HEK293 (cell line): ENCODE results near the gene RABL3.

Source experiments
- CTCF ChIA-PET: fragments of 350-600 bp; formaldehyde crosslinking; extraction: SDS; loops from one replicate; lab custom pipeline; 2021; ENCODE audit warnings: antibody characterized with exemption; lab: Yijun Ruan, JAX
- POLR2A ChIA-PET: fragments of 300-600 bp; formaldehyde crosslinking; extraction: SDS; loops from one replicate; lab custom pipeline; 2020; ENCODE audit warnings: antibody characterized with exemption, inconsistent platforms; lab: Yijun Ruan, JAX
- H3K27ac ChIP-seq: fragments of 200-500 bp; sonication (Bioruptor generic); 2 replicates; pipeline ENCODE4 v1.5.1; 2014; ENCODE audit warnings: low read depth, low read length, control low read depth, inconsistent platforms; ENCODE audit errors: extremely low read depth
- H3K36me3 ChIP-seq, 2 experiments: fragments of 200-500 bp in 1 of 2; sonication (Bioruptor generic) in 1 of 2; 1 replicate in 1 of 2; 2 replicates in 1 of 2; pipeline ENCODE4 v1.5.1; 2014 to 2017; ENCODE audit warnings: inconsistent platforms in 2 of 2, low read length in 2 of 2; ENCODE audit not compliant: control insufficient read depth in 2 of 2, insufficient read depth in 1 of 2
- H3K4me1 ChIP-seq: fragments of 200-500 bp; sonication (Bioruptor generic); 2 replicates; pipeline ENCODE4 v1.5.1; 2014; ENCODE audit warnings: mild to moderate bottlenecking, low read length, inconsistent platforms; ENCODE audit not compliant: control insufficient read depth, insufficient read depth
- H3K4me3 ChIP-seq: 2 replicates; pipeline ENCODE4 v1.5.1; 2011; ENCODE audit warnings: low read depth, mild to moderate bottlenecking, control low read depth, low read length, moderate library complexity
- H3K9me3 ChIP-seq: fragments of 200-500 bp; sonication (Bioruptor generic); 2 replicates; pipeline ENCODE4 v1.5.1; 2014; ENCODE audit warnings: low read depth, low read length, inconsistent platforms; ENCODE audit not compliant: control insufficient read depth, insufficient read depth
- OVOL3 ChIP-seq: fragments of 450-650 bp; formaldehyde crosslinking; IDR thresholded peaks from 2 replicates; pipeline ENCODE4 v1.5.1; 2016; ENCODE audit warnings: missing biosample characterization, missing genetic modification characterization
- PRDM1 ChIP-seq: fragments of 450-650 bp; formaldehyde crosslinking; IDR thresholded peaks from 2 replicates; pipeline ENCODE4; 2016; ENCODE audit warnings: missing biosample characterization, missing genetic modification characterization
- YY1 ChIP-seq: fragments of 450-650 bp; formaldehyde crosslinking; IDR thresholded peaks from 2 replicates; pipeline ENCODE4 v1.5.1; 2018; ENCODE audit warnings: missing biosample characterization, missing genetic modification characterization
- YY2 ChIP-seq: fragments of 450-650 bp; formaldehyde crosslinking; IDR thresholded peaks from 2 replicates; pipeline ENCODE4 v1.5.1; 2016; ENCODE audit warnings: missing biosample characterization, missing genetic modification characterization
- ZBTB20 ChIP-seq: fragments of 450-650 bp; formaldehyde crosslinking; IDR thresholded peaks from 2 replicates; pipeline ENCODE4 v1.5.1; 2016; ENCODE audit warnings: missing biosample characterization, missing genetic modification characterization
- ZNF121 ChIP-seq: fragments of 450-650 bp; formaldehyde crosslinking; IDR thresholded peaks from 2 replicates; pipeline ENCODE4 v1.5.1; 2016; ENCODE audit warnings: missing biosample characterization, missing genetic modification characterization
- ZNF239 ChIP-seq: fragments of 450-650 bp; formaldehyde crosslinking; IDR thresholded peaks from 2 replicates; pipeline ENCODE4 v1.5.1; 2016; ENCODE audit warnings: missing biosample characterization, missing genetic modification characterization
- ZNF266 ChIP-seq: fragments of 450-650 bp; formaldehyde crosslinking; IDR thresholded peaks from 2 replicates; pipeline ENCODE4 v1.5.1; 2016; ENCODE audit warnings: missing biosample characterization, missing genetic modification characterization, low read depth
- ZNF341 ChIP-seq: fragments of 450-650 bp; formaldehyde crosslinking; IDR thresholded peaks from 2 replicates; pipeline ENCODE4; 2016; ENCODE audit warnings: low read depth, missing biosample characterization, missing genetic modification characterization
- ZNF426 ChIP-seq: fragments of 450-650 bp; formaldehyde crosslinking; IDR thresholded peaks from 2 replicates; pipeline ENCODE4 v1.5.1; 2017; ENCODE audit warnings: missing biosample characterization, missing genetic modification characterization, mild to moderate bottlenecking, inconsistent platforms, moderate library complexity
- ZNF558 ChIP-seq: fragments of 450-650 bp; formaldehyde crosslinking; IDR thresholded peaks from 2 replicates; pipeline ENCODE4 v1.5.1; 2016; ENCODE audit warnings: missing biosample characterization, missing genetic modification characterization
- ZNF585B ChIP-seq: fragments of 450-650 bp; formaldehyde crosslinking; IDR thresholded peaks from 2 replicates; pipeline ENCODE4 v1.5.1; 2016; ENCODE audit warnings: missing biosample characterization, missing genetic modification characterization
- ZNF654 ChIP-seq: fragments of 450-650 bp; formaldehyde crosslinking; IDR thresholded peaks from 2 replicates; pipeline ENCODE4 v1.5.1; 2016; ENCODE audit warnings: low read depth, missing biosample characterization, missing genetic modification characterization
- ZNF76 ChIP-seq: fragments of 450-650 bp; formaldehyde crosslinking; IDR thresholded peaks from 2 replicates; pipeline ENCODE4; 2016; ENCODE audit warnings: low read depth, missing biosample characterization, missing genetic modification characterization, borderline replicate concordance
- ZNF791 ChIP-seq: fragments of 450-650 bp; formaldehyde crosslinking; IDR thresholded peaks from 2 replicates; pipeline ENCODE4 v1.5.1; 2016; ENCODE audit warnings: missing biosample characterization, missing genetic modification characterization
- ZNF830 ChIP-seq: fragments of 450-650 bp; IDR thresholded peaks from 2 replicates; pipeline ENCODE4 v1.5.0; 2018; ENCODE audit warnings: missing biosample characterization, missing genetic modification characterization, low read depth, mild to moderate bottlenecking, moderate library complexity
- TF ChIP-seq, protein P1 (sequence below): fragments of 450-650 bp; formaldehyde crosslinking; IDR thresholded peaks from 2 replicates; pipeline ENCODE4 v1.5.1; 2016; ENCODE audit warnings: missing biosample characterization, missing genetic modification characterization
- TF ChIP-seq, protein P2 (sequence below): IDR thresholded peaks from 2 replicates; pipeline ENCODE4 v1.6.1; 2011; ENCODE audit warnings: mild to moderate bottlenecking, low read depth, low read length, borderline replicate concordance
- TF ChIP-seq, protein P3 (sequence below): fragments of 450-650 bp; formaldehyde crosslinking; IDR thresholded peaks from 2 replicates; pipeline ENCODE4; 2016; ENCODE audit warnings: missing biosample characterization, missing genetic modification characterization
- TF ChIP-seq, protein P4 (sequence below): fragments of 450-650 bp; IDR thresholded peaks from 2 replicates; pipeline ENCODE4 v1.5.1; 2018; ENCODE audit warnings: missing biosample characterization, mild to moderate bottlenecking, missing genetic modification characterization
- TF ChIP-seq, protein P5 (sequence below): fragments of 450-650 bp; formaldehyde crosslinking; IDR thresholded peaks from 2 replicates; pipeline ENCODE4 v1.5.1; 2016; ENCODE audit warnings: missing biosample characterization, missing genetic modification characterization, borderline replicate concordance

Gene RABL3

DNA sequence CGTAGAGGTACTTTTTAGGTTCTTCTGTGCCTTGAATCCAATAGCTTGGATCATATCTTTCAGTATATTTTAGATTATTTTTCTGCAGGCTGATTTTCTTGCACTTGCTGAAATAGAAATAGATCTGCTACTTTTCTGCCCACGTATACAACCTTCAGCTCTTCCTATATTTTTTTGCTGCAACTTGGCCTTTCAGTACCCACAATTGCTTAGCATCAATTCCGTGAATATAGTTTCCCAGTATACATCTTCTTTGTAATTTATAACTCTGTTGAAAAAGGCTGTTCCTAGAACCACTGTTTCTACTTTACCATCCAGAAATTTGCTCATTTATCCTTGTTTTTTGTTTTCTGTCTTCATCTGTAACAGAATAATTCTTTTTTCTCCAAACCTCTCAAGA is 36.5 kb upstream of the RABL3 start:
- Histone ChIP-seq H3K9me3 (no peaks in the 10 kb centered on the region), H3K27ac (no peak overlapping the region), H3K4me1 (no peaks in the 10 kb centered on the region), H3K4me3 (no peak overlapping the region), H3K36me3 (peaks cover 0 to 39% of the 10 kb centered on the region in 2 experiments; a peak in 1 of 3 replicates)
- POLR2A ChIA-PET: no interaction called here
- CTCF ChIA-PET: interaction anchor here (2.5 kb wide), 1 partner anchor 16 kb away, joined by 11 read pairs; no protein-coding TSS in a partner anchor
- TF ChIP-seq ZNF830 (tag by site-specific recombination) (no peak), OVOL3 (tag by site-specific recombination) (no peak), ZNF558 (tag by site-specific recombination) (no peak), ZBTB20 (no peak), YY1 (no peak), ZNF121 (tag by site-specific recombination) (no peak), ZNF426 (no peak)
- TF ChIP-seq, protein P1, sequence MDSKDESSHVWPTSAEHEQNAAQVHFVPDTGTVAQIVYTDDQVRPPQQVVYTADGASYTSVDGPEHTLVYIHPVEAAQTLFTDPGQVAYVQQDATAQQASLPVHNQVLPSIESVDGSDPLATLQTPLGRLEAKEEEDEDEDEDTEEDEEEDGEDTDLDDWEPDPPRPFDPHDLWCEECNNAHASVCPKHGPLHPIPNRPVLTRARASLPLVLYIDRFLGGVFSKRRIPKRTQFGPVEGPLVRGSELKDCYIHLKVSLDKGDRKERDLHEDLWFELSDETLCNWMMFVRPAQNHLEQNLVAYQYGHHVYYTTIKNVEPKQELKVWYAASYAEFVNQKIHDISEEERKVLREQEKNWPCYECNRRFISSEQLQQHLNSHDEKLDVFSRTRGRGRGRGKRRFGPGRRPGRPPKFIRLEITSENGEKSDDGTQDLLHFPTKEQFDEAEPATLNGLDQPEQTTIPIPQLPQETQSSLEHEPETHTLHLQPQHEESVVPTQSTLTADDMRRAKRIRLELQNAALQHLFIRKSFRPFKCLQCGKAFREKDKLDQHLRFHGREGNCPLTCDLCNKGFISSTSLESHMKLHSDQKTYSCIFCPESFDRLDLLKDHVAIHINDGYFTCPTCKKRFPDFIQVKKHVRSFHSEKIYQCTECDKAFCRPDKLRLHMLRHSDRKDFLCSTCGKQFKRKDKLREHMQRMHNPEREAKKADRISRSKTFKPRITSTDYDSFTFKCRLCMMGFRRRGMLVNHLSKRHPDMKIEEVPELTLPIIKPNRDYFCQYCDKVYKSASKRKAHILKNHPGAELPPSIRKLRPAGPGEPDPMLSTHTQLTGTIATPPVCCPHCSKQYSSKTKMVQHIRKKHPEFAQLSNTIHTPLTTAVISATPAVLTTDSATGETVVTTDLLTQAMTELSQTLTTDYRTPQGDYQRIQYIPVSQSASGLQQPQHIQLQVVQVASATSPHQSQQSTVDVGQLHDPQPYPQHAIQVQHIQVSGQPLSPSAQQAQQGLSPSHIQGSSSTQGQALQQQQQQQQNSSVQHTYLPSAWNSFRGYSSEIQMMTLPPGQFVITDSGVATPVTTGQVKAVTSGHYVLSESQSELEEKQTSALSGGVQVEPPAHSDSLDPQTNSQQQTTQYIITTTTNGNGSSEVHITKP (tag by site-specific recombination): no peak
- TF ChIP-seq, protein P2, sequence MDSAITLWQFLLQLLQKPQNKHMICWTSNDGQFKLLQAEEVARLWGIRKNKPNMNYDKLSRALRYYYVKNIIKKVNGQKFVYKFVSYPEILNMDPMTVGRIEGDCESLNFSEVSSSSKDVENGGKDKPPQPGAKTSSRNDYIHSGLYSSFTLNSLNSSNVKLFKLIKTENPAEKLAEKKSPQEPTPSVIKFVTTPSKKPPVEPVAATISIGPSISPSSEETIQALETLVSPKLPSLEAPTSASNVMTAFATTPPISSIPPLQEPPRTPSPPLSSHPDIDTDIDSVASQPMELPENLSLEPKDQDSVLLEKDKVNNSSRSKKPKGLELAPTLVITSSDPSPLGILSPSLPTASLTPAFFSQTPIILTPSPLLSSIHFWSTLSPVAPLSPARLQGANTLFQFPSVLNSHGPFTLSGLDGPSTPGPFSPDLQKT: no peak
- TF ChIP-seq, all 188 proteins: peak for 0

DNA sequence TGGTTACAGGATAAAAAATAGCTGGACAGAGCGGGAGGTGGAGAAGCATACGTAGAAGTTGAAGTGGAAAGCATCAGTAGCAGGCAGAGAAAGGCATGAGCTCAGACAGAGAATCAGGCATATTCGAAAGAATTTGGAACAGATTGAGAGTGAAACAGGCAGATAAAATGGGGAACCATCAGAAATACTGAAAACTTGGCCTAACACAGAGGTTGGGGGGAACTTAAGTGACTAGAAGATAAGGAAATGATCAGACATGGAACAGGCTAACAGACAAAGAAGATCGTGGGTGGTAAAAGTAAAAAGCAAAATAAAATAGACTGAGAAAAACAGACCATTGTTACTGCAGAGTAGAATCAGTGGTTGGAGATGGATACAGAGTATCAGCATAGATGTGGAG is 33.1 kb upstream of the RABL3 start:
- peaks cover 0 to 33% of the 10 kb centered on the region in 2 experiments; a peak in 1 of 3 replicates for H3K36me3 ChIP-seq
- ChIA-PET CTCF (interaction anchor here (1.3 kb wide), 1 partner anchor 19 kb away, joined by 4 read pairs; no protein-coding TSS in a partner anchor), POLR2A (no interaction called here)
- TF ChIP-seq, protein P3, sequence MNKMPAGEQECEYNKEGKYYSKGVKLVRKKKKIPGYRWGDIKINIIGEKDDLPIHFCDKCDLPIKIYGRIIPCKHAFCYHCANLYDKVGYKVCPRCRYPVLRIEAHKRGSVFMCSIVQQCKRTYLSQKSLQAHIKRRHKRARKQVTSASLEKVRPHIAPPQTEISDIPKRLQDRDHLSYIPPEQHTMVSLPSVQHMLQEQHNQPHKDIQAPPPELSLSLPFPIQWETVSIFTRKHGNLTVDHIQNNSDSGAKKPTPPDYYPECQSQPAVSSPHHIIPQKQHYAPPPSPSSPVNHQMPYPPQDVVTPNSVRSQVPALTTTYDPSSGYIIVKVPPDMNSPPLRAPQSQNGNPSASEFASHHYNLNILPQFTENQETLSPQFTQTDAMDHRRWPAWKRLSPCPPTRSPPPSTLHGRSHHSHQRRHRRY (tag by site-specific recombination): no peak
- TF ChIP-seq, protein P4, sequence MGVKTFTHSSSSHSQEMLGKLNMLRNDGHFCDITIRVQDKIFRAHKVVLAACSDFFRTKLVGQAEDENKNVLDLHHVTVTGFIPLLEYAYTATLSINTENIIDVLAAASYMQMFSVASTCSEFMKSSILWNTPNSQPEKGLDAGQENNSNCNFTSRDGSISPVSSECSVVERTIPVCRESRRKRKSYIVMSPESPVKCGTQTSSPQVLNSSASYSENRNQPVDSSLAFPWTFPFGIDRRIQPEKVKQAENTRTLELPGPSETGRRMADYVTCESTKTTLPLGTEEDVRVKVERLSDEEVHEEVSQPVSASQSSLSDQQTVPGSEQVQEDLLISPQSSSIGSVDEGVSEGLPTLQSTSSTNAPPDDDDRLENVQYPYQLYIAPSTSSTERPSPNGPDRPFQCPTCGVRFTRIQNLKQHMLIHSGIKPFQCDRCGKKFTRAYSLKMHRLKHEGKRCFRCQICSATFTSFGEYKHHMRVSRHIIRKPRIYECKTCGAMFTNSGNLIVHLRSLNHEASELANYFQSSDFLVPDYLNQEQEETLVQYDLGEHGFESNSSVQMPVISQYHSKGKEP (tag by site-specific recombination): no peak
- no peak for TF ChIP-seq ZNF654 (tag by site-specific recombination)
- no peak for TF ChIP-seq ZNF585B (tag by site-specific recombination)
- no peak for TF ChIP-seq ZNF266 (tag by site-specific recombination)
- no peak for TF ChIP-seq ZNF239 (tag by site-specific recombination)
- no peak for TF ChIP-seq ZNF341 (tag by site-specific recombination)
- TF ChIP-seq ZNF76 (tag by site-specific recombination): no peak
- TF ChIP-seq ZNF791: no peak
- no peak for TF ChIP-seq PRDM1 (tag by site-specific recombination)
- TF ChIP-seq, protein P5, sequence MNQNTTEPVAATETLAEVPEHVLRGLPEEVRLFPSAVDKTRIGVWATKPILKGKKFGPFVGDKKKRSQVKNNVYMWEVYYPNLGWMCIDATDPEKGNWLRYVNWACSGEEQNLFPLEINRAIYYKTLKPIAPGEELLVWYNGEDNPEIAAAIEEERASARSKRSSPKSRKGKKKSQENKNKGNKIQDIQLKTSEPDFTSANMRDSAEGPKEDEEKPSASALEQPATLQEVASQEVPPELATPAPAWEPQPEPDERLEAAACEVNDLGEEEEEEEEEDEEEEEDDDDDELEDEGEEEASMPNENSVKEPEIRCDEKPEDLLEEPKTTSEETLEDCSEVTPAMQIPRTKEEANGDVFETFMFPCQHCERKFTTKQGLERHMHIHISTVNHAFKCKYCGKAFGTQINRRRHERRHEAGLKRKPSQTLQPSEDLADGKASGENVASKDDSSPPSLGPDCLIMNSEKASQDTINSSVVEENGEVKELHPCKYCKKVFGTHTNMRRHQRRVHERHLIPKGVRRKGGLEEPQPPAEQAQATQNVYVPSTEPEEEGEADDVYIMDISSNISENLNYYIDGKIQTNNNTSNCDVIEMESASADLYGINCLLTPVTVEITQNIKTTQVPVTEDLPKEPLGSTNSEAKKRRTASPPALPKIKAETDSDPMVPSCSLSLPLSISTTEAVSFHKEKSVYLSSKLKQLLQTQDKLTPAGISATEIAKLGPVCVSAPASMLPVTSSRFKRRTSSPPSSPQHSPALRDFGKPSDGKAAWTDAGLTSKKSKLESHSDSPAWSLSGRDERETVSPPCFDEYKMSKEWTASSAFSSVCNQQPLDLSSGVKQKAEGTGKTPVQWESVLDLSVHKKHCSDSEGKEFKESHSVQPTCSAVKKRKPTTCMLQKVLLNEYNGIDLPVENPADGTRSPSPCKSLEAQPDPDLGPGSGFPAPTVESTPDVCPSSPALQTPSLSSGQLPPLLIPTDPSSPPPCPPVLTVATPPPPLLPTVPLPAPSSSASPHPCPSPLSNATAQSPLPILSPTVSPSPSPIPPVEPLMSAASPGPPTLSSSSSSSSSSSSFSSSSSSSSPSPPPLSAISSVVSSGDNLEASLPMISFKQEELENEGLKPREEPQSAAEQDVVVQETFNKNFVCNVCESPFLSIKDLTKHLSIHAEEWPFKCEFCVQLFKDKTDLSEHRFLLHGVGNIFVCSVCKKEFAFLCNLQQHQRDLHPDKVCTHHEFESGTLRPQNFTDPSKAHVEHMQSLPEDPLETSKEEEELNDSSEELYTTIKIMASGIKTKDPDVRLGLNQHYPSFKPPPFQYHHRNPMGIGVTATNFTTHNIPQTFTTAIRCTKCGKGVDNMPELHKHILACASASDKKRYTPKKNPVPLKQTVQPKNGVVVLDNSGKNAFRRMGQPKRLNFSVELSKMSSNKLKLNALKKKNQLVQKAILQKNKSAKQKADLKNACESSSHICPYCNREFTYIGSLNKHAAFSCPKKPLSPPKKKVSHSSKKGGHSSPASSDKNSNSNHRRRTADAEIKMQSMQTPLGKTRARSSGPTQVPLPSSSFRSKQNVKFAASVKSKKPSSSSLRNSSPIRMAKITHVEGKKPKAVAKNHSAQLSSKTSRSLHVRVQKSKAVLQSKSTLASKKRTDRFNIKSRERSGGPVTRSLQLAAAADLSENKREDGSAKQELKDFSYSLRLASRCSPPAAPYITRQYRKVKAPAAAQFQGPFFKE (tag by site-specific recombination): no peak
- no peak for TF ChIP-seq YY2

More for the DNA sequence above, 33.1 kb upstream of the RABL3 start:
- H3K4me3 ChIP-seq: no peak overlapping the region
- H3K27ac ChIP-seq: no peak overlapping the region
- no peaks in the 10 kb centered on the region for H3K9me3 ChIP-seq
- no peaks in the 10 kb centered on the region for H3K4me1 ChIP-seq
